Upper lobe of left lung (tissue), 4 donors: ENCODE data around the gene PLD5.

Experiments
- POLR2AphosphoS5 ChIP-seq, 2 donors: sonication (generic); formaldehyde crosslinking; IDR thresholded peaks; one replicate each; pipeline ENCODE4 v1.5.1; 2017; ENCODE audit warnings: antibody characterized with exemption in 2 of 2
- TF ChIP-seq, protein P1 (sequence below), 6 experiments: fragments of 450-650 bp in 4 of 6; fragments of 200-600 bp in 2 of 6; sonication (generic) in 2 of 6; IDR thresholded peaks; one replicate each; pipeline ENCODE4 v1.5.1; 2016 to 2019; ENCODE audit warnings: antibody characterized with exemption in 6 of 6

DNA sequence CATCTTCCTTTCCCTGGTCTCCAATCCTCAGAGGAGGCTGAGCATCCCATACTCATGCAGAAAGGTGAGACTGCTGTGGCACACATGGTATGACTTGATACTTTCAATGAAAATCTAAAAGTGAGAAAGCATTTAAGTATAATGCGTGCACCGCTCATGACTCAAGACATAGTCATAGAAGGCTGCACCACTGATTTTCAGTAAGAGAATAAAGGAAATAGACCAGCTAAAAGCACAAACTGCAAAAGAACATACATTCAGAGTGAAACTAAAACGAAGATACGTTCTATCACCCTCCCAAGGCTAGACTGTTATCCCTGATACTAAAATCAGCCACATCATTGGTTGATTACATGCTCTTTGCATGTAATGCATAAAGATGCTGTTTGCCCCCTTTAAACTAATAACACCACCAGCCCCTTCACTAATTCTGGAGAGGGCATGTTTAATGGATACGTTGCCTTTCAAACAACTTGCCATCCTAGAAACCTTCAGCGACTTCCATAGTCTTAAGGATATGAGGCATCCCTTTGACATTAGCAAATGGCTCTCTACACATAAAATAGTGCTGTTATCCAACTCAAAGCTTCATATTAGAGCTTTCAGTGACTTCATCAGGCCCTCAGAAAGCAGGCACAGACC, 2.1 kb downstream of the PLD5 start:
- TF ChIP-seq, protein P1, sequence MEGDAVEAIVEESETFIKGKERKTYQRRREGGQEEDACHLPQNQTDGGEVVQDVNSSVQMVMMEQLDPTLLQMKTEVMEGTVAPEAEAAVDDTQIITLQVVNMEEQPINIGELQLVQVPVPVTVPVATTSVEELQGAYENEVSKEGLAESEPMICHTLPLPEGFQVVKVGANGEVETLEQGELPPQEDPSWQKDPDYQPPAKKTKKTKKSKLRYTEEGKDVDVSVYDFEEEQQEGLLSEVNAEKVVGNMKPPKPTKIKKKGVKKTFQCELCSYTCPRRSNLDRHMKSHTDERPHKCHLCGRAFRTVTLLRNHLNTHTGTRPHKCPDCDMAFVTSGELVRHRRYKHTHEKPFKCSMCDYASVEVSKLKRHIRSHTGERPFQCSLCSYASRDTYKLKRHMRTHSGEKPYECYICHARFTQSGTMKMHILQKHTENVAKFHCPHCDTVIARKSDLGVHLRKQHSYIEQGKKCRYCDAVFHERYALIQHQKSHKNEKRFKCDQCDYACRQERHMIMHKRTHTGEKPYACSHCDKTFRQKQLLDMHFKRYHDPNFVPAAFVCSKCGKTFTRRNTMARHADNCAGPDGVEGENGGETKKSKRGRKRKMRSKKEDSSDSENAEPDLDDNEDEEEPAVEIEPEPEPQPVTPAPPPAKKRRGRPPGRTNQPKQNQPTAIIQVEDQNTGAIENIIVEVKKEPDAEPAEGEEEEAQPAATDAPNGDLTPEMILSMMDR (IDR thresholded peaks at IDR 0.05), result no peak
- TF ChIP-seq POLR2AphosphoS5 (IDR thresholded peaks at IDR 0.05), result no peak
